SKM-1 treated with dmso at 0.1 percent for 144 hours (cell line): ENCODE results near the gene SPDYE9.
"Not testable (repeated sequence)": the region's sequence is repeated elsewhere in the genome, so short reads cannot be mapped to it uniquely, and the experiment has no call there.

ENCODE experiments used
- DNase-seq: peaks from one replicate; lab custom pipeline; 2025; ENCODE audit not compliant: unreplicated experiment; lab: John Stamatoyannopoulos, UW

Gene SPDYE9, protein sequence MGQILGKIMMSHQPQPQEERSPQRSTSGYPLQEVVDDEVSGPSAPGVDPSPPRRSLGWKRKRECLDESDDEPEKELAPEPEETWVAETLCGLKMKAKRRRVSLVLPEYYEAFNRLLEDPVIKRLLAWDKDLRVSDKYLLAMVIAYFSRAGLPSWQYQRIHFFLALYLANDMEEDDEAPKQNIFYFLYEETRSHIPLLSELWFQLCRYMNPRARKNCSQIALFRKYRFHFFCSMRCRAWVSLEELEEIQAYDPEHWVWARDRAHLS

DNA sequence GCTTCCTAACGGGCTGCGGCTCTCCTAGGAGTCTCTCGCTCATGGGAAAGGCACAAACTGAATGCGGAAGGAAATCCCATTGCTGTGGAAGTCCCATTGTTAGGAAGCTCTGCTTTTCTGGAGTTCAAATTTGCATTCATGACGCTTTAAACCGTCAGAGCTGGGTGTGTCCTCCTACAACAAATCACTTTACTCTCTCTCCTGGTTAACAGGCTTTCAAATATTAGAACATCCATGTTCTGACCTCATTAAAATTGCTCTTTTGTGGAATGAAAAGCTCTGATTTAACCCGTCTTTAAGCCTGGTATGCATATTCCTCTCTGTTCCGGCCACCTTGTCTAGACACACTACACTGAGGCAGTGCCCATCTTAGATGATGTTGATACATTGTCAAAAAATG lies at the start of gene SPDYE9:
Gene SPDYE9 (minus strand): TSS at position 101 of the 400 bp plus-strand sequence. CDS start 1,800 bp downstream, outside the sequence.
- DNase-seq: not testable (repeated sequence)

- not testable (repeated sequence) for DNase-seq
Observed at GRCh38 chr7:73134866-73135265, 49.0 kb upstream of the SPDYE9 start.

DNA sequence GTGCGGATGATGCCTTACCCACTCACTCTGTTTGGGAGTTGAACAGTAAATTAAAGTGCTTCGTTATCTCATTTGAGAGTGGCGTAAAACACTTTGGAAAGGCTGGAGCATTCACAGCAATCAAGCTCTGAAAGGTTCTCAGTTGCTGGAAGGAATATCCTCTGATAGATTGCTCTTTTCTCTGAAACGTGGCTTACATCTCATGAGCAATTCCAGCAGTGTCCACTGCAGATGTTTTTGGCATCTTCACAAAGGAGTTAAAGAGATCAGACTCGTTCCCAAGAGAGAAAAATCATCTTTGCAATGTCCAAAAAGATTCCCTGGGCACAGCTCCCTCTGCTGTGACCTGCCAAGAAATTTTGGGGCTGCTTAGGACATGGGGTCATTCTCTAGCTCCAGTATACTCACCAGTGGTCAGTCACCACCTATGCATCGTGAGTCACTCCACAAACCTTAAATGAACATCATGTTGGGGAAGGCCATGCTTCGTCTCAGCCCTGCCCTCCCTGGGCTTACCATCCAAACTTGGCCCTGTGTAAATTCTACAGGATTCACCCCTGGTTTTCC lies 46.9 kb upstream of the SPDYE9 start:
- DNase-seq: not testable (repeated sequence)

GRCh38 chr7:73130612-73131011 lies 44.8 kb upstream of the SPDYE9 start:
- not testable (repeated sequence) for DNase-seq

GRCh38 chr7:73124126-73124525 lies 38.3 kb upstream of the SPDYE9 start:
- DNase-seq: not testable (repeated sequence)

GRCh38 chr7:73122778-73123447 lies 37.1 kb upstream of the SPDYE9 start:
- DNase-seq: not testable (repeated sequence)

DNA sequence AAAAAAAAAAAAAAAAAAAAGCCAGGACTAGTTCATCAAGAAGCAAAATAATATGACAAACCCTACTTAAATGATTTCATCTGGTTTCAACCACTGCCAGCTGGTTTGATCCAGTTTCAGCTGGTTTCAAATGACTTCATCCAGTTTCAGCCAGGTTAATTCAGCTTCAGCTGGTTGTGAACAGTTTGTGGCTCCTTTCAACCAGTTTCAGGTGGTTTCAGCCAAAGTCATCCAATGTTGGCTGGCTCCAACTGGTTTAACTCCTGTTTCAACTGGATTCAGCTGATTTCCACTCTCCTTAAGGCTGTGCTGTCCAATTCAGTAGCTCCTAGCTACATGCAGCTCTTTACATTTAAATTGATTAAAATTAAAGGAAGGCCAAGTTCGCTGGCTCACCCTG lies 32.3 kb upstream of the SPDYE9 start:
- not testable (repeated sequence) for DNase-seq

DNA sequence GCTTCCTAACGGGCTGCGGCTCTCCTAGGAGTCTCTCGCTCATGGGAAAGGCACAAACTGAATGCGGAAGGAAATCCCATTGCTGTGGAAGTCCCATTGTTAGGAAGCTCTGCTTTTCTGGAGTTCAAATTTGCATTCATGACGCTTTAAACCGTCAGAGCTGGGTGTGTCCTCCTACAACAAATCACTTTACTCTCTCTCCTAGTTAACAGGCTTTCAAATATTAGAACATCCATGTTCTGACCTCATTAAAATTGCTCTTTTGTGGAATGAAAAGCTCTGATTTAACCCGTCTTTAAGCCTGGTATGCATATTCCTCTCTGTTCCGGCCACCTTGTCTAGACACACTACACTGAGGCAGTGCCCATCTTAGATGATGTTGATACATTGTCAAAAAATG lies 28.0 kb downstream of the SPDYE9 start, which contains the start of gene SPDYE11:
Gene SPDYE11 (minus strand): TSS at position 101 of the 400 bp plus-strand sequence. CDS start 1,800 bp downstream, outside the sequence.
- DNase-seq: not testable (repeated sequence)

DNA sequence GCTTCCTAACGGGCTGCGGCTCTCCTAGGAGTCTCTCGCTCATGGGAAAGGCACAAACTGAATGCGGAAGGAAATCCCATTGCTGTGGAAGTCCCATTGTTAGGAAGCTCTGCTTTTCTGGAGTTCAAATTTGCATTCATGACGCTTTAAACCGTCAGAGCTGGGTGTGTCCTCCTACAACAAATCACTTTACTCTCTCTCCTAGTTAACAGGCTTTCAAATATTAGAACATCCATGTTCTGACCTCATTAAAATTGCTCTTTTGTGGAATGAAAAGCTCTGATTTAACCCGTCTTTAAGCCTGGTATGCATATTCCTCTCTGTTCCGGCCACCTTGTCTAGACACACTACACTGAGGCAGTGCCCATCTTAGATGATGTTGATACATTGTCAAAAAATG lies 56.2 kb downstream of the SPDYE9 start, which contains the start of gene SPDYE8:
Gene SPDYE8 (minus strand): TSS at position 101 of the 400 bp plus-strand sequence. CDS start 1,800 bp downstream, outside the sequence.
- DNase-seq: not testable (repeated sequence)
